Psoas muscle (tissue), 8 donors: Measurements from ENCODE around the gene MARK4. TPM values are rescaled to one million over a fixed set of nuclear protein-coding genes. Genes with fewer than 3 reads are reported as not detected.
A peak's percentile ranks its signal among the peaks of the same experiment; 100 is the strongest.
"Not testable (repeated sequence)": the region's sequence is repeated elsewhere in the genome, so short reads cannot be mapped to it uniquely, and the experiment has no call there.

Experiments
- ATAC-seq, 4 donors: fragments of 200-7000 bp; cut with Tn5 transposase; one replicate each; pipeline ENCODE4 v1.9.1; 2020; ENCODE audit warnings: moderate library complexity in 3 of 4, mild to moderate bottlenecking in 2 of 4
- DNase-seq, 2 donors: peaks; one replicate each; pipeline ENCODE4 v3.0.0-alpha.2; 2020
- H3K27ac ChIP-seq: fragments of 200-600 bp; one replicate; pipeline ENCODE4 v1.8.0; 2022
- H3K27me3 ChIP-seq, 3 donors: fragments of 200-600 bp in 1 of 3; one replicate each; pipeline versions ENCODE4 v1.6.1 to v1.8.0; 2013 to 2022; ENCODE audit warnings: low read length in 2 of 3, mild to moderate bottlenecking in 2 of 3, moderate library complexity in 1 of 3; ENCODE audit not compliant: insufficient read depth in 3 of 3
- H3K36me3 ChIP-seq, 2 donors: fragments of 200-600 bp in 1 of 2; one replicate each; pipeline versions ENCODE4 v1.6.1 to v1.8.0; 2013 to 2022; ENCODE audit warnings: low read depth in 1 of 2, mild to moderate bottlenecking in 1 of 2, moderate library complexity in 1 of 2; ENCODE audit not compliant: insufficient read depth in 1 of 2
- H3K4me1 ChIP-seq: fragments of 200-600 bp; one replicate; pipeline ENCODE4 v1.8.0; 2022
- H3K4me3 ChIP-seq: fragments of 200-600 bp; one replicate; pipeline ENCODE4 v1.8.0; 2022; ENCODE audit warnings: mild to moderate bottlenecking
- H3K9me3 ChIP-seq: fragments of 200-600 bp; one replicate; pipeline ENCODE4 v1.8.0; 2022
- WGBS, 3 donors: extraction: QIAGEN DNeasy Blood & Tissue Kit; methylation state at CpG; one replicate each; pipeline versions ENCODE4 v1.1.6 to v1.1.7; 2013; 5-methylcytosine and 5-hydroxymethylcytosine counted together
- intact Hi-C, 2 donors: fragments of 100-400 bp; cut with DNase I; formaldehyde crosslinking; loops; one replicate each; pipeline versions ENCODE4 v1.11.0 to v1.14.2; 2022
- polyA plus RNA-seq, 3 donors: library from polyadenylated mRNA; stranded (reverse); fragments of 200-250 nt; gene quantifications; one replicate each; pipeline ENCODE4 v1.2.3, GENCODE V29; 2013
- total RNA-seq, 4 donors: library from RNA; stranded (reverse); fragmentation: NEBNext Ultra II Directional in 2 of 4; extraction: Animal tissue kit (Norgen Biotek cat#: 25700) in 2 of 4; gene quantifications; one replicate each; pipeline versions ENCODE4 v1.2.1 to v1.2.4, GENCODE V29; 2021 to 2023
- TF ChIP-seq, protein P1 (sequence below): fragments of 200-600 bp; IDR thresholded peaks from one replicate; pipeline ENCODE4 v1.8.0; 2022; ENCODE audit warnings: antibody characterized with exemption
- donor health status: healthy with polysubstance abuse.
- donor health status: DM: no; HTN: no; CAD: no; lungs with moderate emphysema.
- donor health status: Bipolar disorder and iron deficiency.
- donor health status: healthy.
- donor health status: DM: yes; HTN: yes; CAD: no.
- donor health status: DM: no; HTN: no; CAD: no.
- donor health status: DM: no; HTN: no; CAD: no.
- donor health status: DM: yes; HTN: yes; CAD: no.

Gene MARK4
- total and polyA plus RNA-seq, 7 donors = 11.0 to 37.7 (median 29.7) TPM

DNA sequence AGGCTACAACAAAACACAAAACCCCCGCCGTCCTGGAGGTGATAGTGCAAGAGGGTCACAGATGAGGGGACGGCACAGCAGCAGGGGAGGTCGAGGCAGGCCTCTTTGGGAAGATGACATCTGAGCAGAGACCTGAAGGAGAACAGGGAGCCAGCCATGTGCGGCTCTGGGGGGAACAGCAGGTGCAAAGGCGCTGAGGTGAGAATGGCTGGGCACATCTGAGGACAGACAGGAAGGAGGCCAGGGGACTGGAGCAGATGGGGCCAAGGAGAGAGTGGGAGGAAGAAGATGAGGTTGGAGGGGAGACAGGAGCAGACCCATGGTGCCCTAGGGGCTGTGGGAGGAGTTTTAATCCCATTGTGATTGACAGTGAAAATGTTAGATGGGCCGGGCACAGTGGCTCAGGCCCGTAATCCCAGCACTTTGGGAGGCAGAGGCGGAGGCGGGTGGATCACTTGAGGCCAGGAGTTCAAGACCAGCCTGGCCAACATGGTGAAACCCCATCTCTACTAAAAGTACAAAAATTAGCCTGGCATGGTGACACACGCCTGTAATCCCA, 73.4 kb downstream of the MARK4 start:
- DNase-seq = no peak
- H3K9me3 ChIP-seq = no peaks in the 10 kb centered on the region
- no peaks in the 10 kb centered on the region for H3K36me3 ChIP-seq
- TF ChIP-seq, protein P1, sequence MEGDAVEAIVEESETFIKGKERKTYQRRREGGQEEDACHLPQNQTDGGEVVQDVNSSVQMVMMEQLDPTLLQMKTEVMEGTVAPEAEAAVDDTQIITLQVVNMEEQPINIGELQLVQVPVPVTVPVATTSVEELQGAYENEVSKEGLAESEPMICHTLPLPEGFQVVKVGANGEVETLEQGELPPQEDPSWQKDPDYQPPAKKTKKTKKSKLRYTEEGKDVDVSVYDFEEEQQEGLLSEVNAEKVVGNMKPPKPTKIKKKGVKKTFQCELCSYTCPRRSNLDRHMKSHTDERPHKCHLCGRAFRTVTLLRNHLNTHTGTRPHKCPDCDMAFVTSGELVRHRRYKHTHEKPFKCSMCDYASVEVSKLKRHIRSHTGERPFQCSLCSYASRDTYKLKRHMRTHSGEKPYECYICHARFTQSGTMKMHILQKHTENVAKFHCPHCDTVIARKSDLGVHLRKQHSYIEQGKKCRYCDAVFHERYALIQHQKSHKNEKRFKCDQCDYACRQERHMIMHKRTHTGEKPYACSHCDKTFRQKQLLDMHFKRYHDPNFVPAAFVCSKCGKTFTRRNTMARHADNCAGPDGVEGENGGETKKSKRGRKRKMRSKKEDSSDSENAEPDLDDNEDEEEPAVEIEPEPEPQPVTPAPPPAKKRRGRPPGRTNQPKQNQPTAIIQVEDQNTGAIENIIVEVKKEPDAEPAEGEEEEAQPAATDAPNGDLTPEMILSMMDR = no peak
- WGBS, 3 donors = 20 to 32% (median 23%) methylated on average over 11 of the region's 11 CpGs
- no peaks in the 10 kb centered on the region for H3K27me3 ChIP-seq
- peak overlapping the region; percentile 97 for H3K27ac ChIP-seq
- ATAC-seq = no peak
- intact Hi-C loops = loop anchor here in 1 of 2 donors (10.0 kb wide), 1 partner anchor 170 kb away; the partner anchor contains the start of genes PPM1N and RTN2
- peaks cover 23% of the 10 kb centered on the region for H3K4me1 ChIP-seq
- peak overlapping the region; percentile 66 for H3K4me3 ChIP-seq

DNA sequence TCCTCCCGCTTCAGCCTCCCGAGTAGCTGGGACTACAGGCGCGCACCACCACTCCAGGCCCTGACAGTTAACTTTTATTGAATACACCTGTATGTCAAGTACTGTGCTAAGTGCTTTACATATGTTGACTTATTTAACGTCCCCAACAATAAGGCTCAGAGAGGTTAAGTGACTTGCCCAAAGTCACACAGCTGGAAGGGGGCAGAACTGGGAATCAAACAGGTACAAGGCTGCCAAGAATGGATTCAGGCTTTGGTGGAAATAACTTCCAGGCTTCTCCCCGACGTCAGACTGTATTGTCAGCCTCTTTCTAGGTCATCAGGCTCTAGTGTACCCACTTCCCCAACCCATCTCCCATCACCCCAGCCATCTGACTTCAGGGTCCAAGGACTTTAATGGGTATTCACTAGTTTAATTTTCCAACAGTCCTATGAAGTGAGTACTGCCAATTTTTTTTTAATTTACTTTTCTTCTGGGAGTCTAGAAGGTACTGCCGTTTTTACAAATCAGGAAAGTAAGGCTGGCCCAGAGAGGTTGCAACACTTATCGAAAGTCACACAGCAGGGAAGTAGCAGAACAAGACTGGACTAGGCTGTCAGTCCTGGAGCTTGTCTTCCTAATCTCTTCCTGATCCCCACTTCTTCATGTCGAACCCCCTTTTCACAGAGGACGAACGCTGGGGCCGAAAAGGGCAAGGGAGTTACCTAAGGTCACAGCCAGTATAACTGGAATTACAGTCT, 76.5 kb downstream of the MARK4 start:
- peak overlapping the region; percentile 70 for H3K27ac ChIP-seq
- H3K36me3 ChIP-seq = no peaks in the 10 kb centered on the region
- intact Hi-C loops = loop anchor here (5.0 to 10.0 kb wide), 2 partner anchors 167 to 170 kb away; partner anchors contain the start of genes PPM1N (in 2 of the 2) and RTN2 (in 2 of the 2)
- no peak overlapping the region for H3K4me3 ChIP-seq
- H3K27me3 ChIP-seq = no peaks in the 10 kb centered on the region
- H3K9me3 ChIP-seq = no peaks in the 10 kb centered on the region
- ATAC-seq (no peak), DNase-seq (no peak)
- TF ChIP-seq, protein P1 = no peak
- 67 to 73% (median 69%) methylated on average over 13 of the region's 13 CpGs for WGBS, 3 donors
- peaks cover 11% of the 10 kb centered on the region for H3K4me1 ChIP-seq

DNA sequence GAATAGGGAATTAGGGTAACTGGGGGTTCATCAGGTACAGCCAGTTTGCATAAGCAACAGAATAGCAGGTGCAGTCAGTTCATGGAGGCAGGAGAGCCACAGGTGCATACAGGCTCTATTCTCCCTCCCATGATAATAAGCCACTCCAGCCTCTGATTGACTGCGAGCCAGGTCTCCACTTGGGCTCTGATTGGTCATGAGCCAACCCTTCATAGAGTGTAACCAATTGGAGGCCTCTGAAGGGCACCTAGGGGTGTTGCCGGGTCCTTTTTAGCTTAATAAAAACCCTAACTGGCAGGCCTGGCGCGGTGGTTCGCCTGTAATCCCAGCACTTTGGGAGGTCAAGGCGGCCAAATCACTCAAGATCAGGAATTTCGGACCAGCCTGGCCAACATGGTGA, 80.3 kb downstream of the MARK4 start:
- no peak for DNase-seq
- no peaks in the 10 kb centered on the region for H3K9me3 ChIP-seq
- TF ChIP-seq, protein P1 = no peak
- H3K36me3 ChIP-seq = no peaks in the 10 kb centered on the region
- no peak overlapping the region for H3K27ac ChIP-seq
- peaks cover 11% of the 10 kb centered on the region for H3K4me1 ChIP-seq
- H3K4me3 ChIP-seq = no peak overlapping the region
- no peaks in the 10 kb centered on the region for H3K27me3 ChIP-seq
- intact Hi-C loops = loop anchor here (10.0 kb wide), 3 partner anchors 127 to 237 kb away; partner anchors contain the start of gene PPP1R37 (in 1 of the 2)
- WGBS, 3 donors = 76 to 81% (median 80%) methylated on average over 7 of the region's 7 CpGs
- ATAC-seq = no peak

DNA sequence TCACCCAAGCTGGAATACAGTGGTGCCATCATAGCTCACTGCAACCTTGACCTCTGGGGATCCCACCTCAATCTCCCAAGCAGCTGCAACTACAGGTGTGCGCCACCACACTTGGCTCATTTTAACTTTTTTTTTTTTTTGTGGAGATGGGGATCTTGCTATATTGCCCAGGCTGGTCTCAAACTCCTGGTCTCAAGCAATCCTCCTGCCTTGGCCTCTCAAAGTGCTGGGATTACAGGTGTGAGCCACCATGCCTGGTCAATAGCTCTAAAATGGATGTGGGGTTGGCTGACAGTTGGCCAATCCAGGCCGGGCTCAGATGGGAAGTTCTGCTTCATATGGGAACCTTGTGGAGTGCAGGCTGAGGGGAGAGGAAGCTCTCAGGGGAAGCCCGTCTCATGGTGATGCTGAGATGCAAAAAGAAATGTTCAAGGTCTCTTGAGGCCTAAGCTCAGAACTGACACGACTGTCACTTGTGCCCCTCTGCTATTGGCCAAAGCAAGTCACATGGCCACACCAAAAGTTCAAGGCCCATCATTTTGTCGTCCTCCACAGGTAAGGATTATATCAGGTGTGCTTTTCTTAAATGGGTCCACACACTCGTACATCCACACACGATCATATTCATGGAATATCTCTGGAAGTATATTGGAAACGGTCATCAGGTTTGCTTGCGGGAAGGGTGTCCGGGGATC, 82.7 kb downstream of the MARK4 start:
- no peaks in the 10 kb centered on the region for H3K27me3 ChIP-seq
- no peak overlapping the region for H3K4me3 ChIP-seq
- peaks cover 4% of the 10 kb centered on the region for H3K4me1 ChIP-seq
- H3K9me3 ChIP-seq = no peaks in the 10 kb centered on the region
- ATAC-seq (no peak), DNase-seq (no peak)
- TF ChIP-seq, protein P1 = no peak
- no peaks in the 10 kb centered on the region for H3K36me3 ChIP-seq
- intact Hi-C loops = loop anchor here (10.0 kb wide), 3 partner anchors 129 to 239 kb away; partner anchors contain the start of gene PPP1R37 (in 1 of the 2)
- H3K27ac ChIP-seq = no peak overlapping the region
- WGBS, 3 donors = 79 to 85% (median 83%) methylated on average over 10 of the region's 10 CpGs

DNA sequence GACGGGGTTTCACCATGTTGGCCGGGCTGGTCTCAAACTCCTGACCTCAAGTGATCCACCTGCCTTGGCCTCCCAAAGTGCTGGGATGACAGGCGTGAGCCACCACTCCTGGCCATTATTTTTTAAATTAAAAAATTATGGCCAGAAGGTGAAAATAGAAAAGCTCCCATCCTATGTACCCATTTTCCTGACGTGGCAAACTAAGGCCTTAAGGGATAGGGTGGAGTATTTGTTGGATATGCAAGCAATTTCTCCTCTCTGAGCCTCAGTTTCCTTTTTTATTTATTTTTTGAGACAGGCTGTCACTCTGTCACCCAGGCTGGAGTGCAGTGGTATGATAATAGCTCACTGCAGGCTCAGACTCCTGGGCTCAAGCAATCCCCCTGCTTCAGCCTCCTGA, 83.8 kb downstream of the MARK4 start:
- intact Hi-C loops = loop anchor here (5.0 to 10.0 kb wide), 4 partner anchors 83 to 240 kb away; partner anchors contain the start of genes MARK4 (in 2 of the 2) and PPP1R37 (in 1 of the 2)
- peaks cover 0 to 11% (median 0%) of the 10 kb centered on the region in 3 donors for H3K27me3 ChIP-seq
- H3K36me3 ChIP-seq, H3K9me3 ChIP-seq, H3K4me1 ChIP-seq, DNase-seq, H3K4me3 ChIP-seq, ATAC-seq, H3K27ac ChIP-seq: not testable (repeated sequence)
- WGBS, 3 donors = 86 to 93% (median 86%) methylated on average over 4 of the region's 4 CpGs
